Activated CD4-positive, alpha-beta T cell treated with anti-CD3 and anti-CD28 coated beads for 4 hours (primary cell): ENCODE results near the gene GUK1.

ENCODE experiments used
- DNase-seq, 2 donors: peaks; one replicate each; pipeline ENCODE4 v3.0.0-alpha.2; 2020

GUK1 gene

GRCh38 chr1:228151180-228151925, 11.3 kb downstream of the GUK1 start:
- no peak for DNase-seq

DNA sequence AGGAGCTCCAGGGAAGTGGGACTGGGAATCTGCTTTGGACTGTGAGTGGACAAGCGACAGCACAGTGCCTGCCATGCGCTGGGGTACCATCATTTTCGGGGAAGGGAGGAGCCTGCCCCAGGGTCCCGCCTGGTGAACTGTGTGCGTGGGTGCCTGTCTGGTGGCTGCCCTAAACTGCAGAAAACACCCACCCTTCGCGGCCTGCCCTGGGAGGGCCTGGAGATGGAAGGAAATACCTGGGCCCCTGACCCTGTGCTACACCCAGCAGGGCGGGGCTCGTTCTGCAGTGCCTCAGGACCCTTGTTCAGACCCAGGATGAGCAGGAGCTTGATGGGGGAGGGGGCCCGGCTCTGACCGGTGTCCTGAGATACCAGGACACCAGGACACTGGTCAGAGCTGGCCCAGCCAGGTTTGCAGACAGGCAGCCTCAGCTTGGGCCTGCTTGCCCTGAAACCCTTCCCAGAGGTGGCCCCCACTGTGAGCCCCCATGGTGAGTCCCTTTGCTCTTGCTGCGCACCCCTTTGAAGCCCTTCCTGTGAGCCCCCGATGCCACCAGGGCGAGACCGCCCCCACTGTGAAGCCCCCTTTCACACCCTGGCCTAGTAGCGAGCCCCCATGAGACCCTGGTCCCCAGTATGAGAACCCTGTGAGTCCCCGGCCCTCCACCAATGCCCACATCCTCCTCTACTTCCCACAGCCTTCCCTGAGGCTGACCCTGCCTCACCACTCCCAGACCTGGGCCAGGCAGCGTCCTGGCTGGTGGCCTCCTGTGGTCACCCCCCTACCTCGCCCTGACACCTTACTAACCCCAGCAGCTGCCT, 12.2 kb downstream of the GUK1 start:
- no peak for DNase-seq

- DNase-seq = no peak
Observed at GRCh38 chr1:228152918-228153258, 12.8 kb downstream of the GUK1 start.

DNA sequence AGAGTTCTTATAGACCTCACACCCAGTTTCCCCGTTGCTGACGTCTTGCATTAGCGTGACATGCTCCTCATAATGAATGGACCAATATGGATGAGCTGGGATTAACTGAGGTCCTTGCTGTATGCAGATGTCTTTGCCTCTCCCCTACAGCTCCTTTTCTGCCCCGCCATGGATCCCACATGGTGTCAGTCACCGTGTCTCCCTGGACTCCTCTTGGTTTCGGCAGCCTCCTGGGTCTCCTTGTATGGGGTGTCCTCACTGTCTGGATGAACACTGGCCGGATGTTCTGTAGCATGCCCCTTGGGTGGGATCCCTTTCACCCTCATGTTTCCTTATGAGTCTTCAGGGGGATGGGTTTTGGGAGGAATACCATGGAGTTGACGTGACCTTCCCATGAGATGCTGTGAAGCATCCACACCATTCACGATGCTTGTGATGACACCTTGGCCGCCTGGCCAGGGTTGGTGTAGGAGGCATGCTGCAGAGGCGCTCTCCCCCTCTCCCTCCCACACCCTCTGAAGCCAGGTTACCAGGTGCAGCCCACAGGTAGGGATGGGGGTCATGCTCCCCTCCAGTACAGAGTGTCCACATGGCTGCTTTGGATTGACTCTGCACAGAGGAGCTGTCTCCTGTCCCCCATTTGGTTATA, 14.1 kb downstream of the GUK1 start:
- no peak for DNase-seq

DNA sequence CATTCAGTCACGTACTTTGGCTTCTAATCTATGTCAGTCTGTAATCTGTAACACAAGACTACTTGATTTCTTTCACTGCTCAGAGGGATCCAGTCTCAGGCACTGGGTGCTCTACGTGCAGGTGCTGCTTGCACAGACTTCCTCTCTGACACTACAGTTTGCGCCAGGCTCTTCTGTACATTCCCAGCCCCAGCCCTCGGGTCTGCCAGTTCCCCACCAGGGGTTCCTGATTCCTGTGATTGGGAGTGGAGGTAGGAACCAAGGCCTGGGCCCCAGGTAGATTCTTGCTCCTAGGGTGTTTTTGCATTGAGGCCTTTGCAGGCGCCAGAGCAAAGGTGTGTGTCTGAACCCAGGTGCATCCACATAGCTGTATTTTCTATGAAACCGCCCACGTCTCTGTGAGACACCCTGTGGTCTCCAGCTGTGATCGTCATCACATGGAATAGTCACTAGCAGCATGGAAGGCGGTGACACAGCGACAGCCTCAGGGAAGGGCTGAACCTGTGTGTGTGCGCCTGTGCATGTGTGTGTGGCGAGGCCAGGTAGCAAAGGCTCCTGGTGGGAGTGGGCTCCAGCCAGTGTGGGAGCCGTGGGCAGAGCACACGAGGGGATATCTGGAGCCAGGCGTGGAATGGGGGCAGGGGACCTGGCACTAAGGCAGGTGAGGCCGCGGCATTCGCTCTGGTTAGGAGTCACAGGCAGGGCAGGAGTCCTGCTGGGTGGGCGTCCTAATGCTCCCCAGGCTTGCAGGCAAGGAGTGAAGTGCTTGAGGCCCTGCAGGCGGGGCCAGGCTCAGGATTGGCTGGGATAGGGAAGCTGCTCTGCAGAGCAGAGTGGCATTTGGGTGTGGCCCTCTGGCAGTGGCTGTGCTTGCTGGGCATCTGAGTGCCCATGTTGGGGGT, 14.8 kb downstream of the GUK1 start:
- peak; percentile 37 to 42 for DNase-seq

GRCh38 chr1:228155596-228156514, 15.8 kb downstream of the GUK1 start:
- DNase-seq = no peak

DNA sequence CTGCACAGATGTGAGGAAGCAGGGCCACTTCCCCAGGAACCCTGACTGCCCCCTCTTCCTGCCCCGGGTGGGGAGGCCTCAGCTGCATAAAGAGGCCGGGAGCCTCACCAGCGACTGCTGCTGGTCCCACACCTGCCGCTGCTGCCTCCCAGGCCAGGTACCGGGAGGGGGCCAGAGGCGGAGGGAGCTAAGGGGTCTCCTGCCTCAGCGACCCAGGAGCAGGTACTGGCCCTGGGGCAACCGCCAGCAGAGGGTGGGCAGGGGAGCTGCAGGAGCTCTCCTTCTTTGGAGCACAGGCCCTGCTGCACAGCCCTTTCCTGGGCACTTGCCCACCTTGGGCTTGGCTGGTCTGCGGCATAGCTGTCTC, 16.4 kb downstream of the GUK1 start:
- DNase-seq = no peak

GRCh38 chr1:228156941-228157728, 17.1 kb downstream of the GUK1 start:
- DNase-seq = no peak

GRCh38 chr1:228157729-228158126, 17.6 kb downstream of the GUK1 start:
- DNase-seq = no peak

DNA sequence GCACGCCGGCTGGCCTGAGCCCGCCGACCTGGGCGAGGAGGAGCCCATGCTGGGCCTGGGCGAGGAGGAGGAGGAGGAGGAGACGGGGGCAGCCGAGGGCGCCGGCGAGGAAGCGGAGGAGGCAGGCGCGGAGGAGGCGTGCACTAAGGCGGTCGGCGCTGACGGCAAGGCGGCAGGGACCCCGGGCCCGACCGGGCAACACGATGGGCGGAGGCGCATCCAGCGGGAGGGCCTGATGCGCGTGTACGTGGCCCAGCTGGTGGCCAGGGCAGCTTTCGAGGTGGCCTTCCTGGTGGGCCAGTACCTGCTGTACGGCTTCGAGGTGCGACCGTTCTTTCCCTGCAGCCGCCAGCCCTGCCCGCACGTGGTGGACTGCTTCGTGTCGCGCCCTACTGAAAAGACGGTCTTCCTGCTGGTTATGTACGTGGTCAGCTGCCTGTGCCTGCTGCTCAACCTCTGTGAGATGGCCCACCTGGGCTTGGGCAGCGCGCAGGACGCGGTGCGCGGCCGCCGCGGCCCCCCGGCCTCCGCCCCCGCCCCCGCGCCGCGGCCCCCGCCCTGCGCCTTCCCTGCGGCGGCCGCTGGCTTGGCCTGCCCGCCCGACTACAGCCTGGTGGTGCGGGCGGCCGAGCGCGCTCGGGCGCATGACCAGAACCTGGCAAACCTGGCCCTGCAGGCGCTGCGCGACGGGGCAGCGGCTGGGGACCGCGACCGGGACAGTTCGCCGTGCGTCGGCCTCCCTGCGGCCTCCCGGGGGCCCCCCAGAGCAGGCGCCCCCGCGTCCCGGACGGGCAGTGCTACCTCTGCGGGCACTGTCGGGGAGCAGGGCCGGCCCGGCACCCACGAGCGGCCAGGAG, 18.3 kb downstream of the GUK1 start:
- no peak for DNase-seq

- no peak for DNase-seq
Observed at GRCh38 chr1:228159008-228159665, 19.1 kb downstream of the GUK1 start.

DNA sequence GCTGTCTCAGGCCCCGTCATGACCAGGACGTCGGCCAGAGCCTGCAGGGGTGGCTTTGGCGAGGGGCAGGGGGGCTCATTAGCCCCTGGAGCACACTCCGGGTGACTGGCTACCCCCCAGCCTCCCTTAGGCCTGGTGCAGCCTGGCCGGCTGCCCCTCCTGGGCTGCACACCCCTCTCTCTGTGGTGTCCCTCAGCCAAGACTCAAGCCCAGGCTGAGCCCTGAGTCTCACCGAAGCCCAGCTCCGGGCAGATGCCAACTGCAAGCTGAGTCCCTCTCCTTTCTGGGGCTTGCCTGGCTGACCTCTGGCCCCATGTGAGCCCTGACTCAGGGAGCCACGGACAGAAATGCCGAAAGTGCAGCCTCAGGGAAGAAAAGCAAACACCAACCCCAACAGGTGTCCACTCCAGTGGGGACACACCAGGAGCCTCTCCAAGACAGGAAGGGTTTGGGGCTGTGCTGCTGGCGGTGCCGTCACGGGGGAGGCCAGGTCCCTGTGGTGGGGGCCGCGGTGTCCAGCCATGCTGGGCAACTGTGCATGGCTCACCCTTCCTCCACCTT, 20.2 kb downstream of the GUK1 start:
- no peak for DNase-seq

GRCh38 chr1:228161362-228161761, 21.3 kb downstream of the GUK1 start:
- DNase-seq = no peak

DNA sequence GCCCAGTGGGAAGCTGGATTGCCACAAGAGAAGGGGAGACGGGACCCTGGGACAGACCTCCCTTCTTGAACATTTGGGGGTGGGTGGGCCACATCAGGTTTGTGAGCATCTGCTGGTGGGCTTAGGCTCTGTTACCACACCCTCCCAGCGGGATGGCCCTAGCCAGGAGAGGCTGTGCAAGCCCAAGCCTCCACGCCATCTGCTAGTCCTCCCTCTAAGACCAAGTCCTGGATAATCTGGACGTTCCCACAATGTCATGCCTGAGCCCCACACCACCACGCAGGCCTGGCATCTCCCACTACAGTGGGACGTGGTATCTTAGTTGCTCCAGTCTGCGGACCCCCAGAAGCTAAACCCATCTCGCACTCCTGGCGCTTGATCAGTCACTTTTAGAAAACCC, 21.8 kb downstream of the GUK1 start:
- no peak for DNase-seq

- DNase-seq = no peak
Observed at GRCh38 chr1:228162286-228163006, 22.4 kb downstream of the GUK1 start.

- no peak for DNase-seq
Observed at GRCh38 chr1:228163007-228163753, 23.1 kb downstream of the GUK1 start.

GRCh38 chr1:228163776-228164519, 23.9 kb downstream of the GUK1 start:
- no peak for DNase-seq
